Endodermal cell (in vitro differentiated cells): ENCODE measurements around the gene CARD11. TPM values are rescaled to one million over a fixed set of nuclear protein-coding genes. Genes with fewer than 3 reads are reported as not detected.
A peak's percentile ranks its signal among the peaks of the same experiment; 100 is the strongest.

Experiments
- DNase-seq: peaks from one replicate; pipeline ENCODE4 v3.0.0-alpha.2; 2017
- H3K27ac ChIP-seq: 2 replicates; pipeline ENCODE4 v1.5.1; 2013; ENCODE audit warnings: mild to moderate bottlenecking, low read depth, low read length, moderate library complexity
- H3K27me3 ChIP-seq: 2 replicates; pipeline ENCODE4 v1.6.1; 2013; ENCODE audit warnings: mild to moderate bottlenecking, low read length, moderate library complexity; ENCODE audit not compliant: insufficient read depth, control insufficient read depth, poor library complexity, severe bottlenecking
- H3K36me3 ChIP-seq: 2 replicates; pipeline ENCODE4 v1.7.0; 2013; ENCODE audit warnings: mild to moderate bottlenecking, low read length, moderate library complexity; ENCODE audit not compliant: control insufficient read depth, insufficient read depth
- H3K4me1 ChIP-seq: one replicate; pipeline ENCODE4 v1.7.0; 2013; ENCODE audit warnings: low read length; ENCODE audit not compliant: control insufficient read depth, insufficient read depth
- H3K4me3 ChIP-seq: 2 replicates; pipeline ENCODE4 v1.5.1; 2013; ENCODE audit warnings: mild to moderate bottlenecking, low read length, moderate library complexity
- H3K9ac ChIP-seq: 2 replicates; pipeline ENCODE4 v1.6.1; 2013; ENCODE audit warnings: mild to moderate bottlenecking, low read length, moderate library complexity; ENCODE audit not compliant: poor library complexity, severe bottlenecking; ENCODE audit errors: extremely low read depth
- H3K9me3 ChIP-seq: 2 replicates; pipeline ENCODE4 v1.6.1; 2013; ENCODE audit warnings: mild to moderate bottlenecking, low read length, moderate library complexity; ENCODE audit not compliant: control insufficient read depth
- H3K27ac Mint-ChIP-seq: 2 replicates; pipeline ENCODE4 v1.8.0; 2020; ENCODE audit warnings: mixed read lengths
- H3K27me3 Mint-ChIP-seq: 2 replicates; pipeline ENCODE4 v1.8.0; 2021; ENCODE audit warnings: mild to moderate bottlenecking, mixed read lengths; ENCODE audit not compliant: insufficient read depth
- H3K36me3 Mint-ChIP-seq: 2 replicates; pipeline ENCODE4 v1.8.0; 2020; ENCODE audit warnings: low read depth, mixed read lengths
- H3K4me1 Mint-ChIP-seq: 2 replicates; pipeline ENCODE4 v1.8.0; 2020; ENCODE audit warnings: mixed read lengths
- H3K4me3 Mint-ChIP-seq: 2 replicates; pipeline ENCODE4 v1.8.0; 2020; ENCODE audit warnings: mild to moderate bottlenecking, moderate library complexity, mixed read lengths
- H3K9me3 Mint-ChIP-seq: 2 replicates; pipeline ENCODE4 v1.8.0; 2020; ENCODE audit warnings: mild to moderate bottlenecking, mixed read lengths
- CTCF ChIP-seq: fragments of 200-600 bp; sonication (generic); conservative IDR thresholded peaks from 2 replicates; pipeline ENCODE4 v1.5.0; 2021; ENCODE audit warnings: antibody characterized with exemption, mild to moderate bottlenecking
- WGBS, 2 experiments: methylation state at CpG; one replicate each; pipeline versions ENCODE4 v1.1.5 to v1.1.7; 2013; ENCODE audit warnings: missing lambda C conversion rate in 2 of 2, mixed read lengths in 1 of 2; ENCODE audit not compliant: insufficient coverage in 1 of 2, insufficient read length in 1 of 2; 5-methylcytosine and 5-hydroxymethylcytosine counted together
- total RNA-seq, 2 donors: library from RNA; stranded (reverse); fragmentation: NEBNext Ultra II Directional in 1 of 2; extraction: Animal tissue kit (Norgen Biotek cat#: 25700) in 1 of 2; gene quantifications; 2 replicates in 1 of 2; 3 replicates in 1 of 2; pipeline ENCODE4 v1.2.1, GENCODE V29; 2021

The CARD11 gene
- total RNA-seq, 2 donors from 2014 or later = 7.2 to 10.8 TPM

GRCh38 chr7:2980401-2981102 lies 63.1 kb downstream of the CARD11 start:
- H3K27ac ChIP-seq = no peak overlapping the region

GRCh38 chr7:2979951-2980350 lies 63.7 kb downstream of the CARD11 start:
- DNase-seq = no peak
- Histone ChIP-seq H3K9ac (no peak overlapping the region), H3K9me3 (no peaks in the 10 kb centered on the region), H3K36me3 (no peaks in the 10 kb centered on the region), H3K4me1 (peaks cover 7% of the 10 kb centered on the region), H3K4me3 (no peak overlapping the region), H3K27me3 (no peaks in the 10 kb centered on the region), H3K27ac (no peak overlapping the region)
- peaks cover 11% of the 10 kb centered on the region for H3K4me1 Mint-ChIP-seq
- 90 to 93% methylated on average over 10 to 13 of the region's 13 CpGs for WGBS, 2 experiments
- no peak for TF ChIP-seq CTCF
- H3K36me3 Mint-ChIP-seq = no peaks in the 10 kb centered on the region
- peak overlapping the region; percentile 77 for H3K27ac Mint-ChIP-seq
- H3K4me3 Mint-ChIP-seq = no peak overlapping the region
- no peaks in the 10 kb centered on the region for H3K9me3 Mint-ChIP-seq
- H3K27me3 Mint-ChIP-seq = no peaks in the 10 kb centered on the region

More at GRCh38 chr7:2980401-2981102, 63.1 kb downstream of the CARD11 start:
- no peaks in the 10 kb centered on the region for H3K36me3 ChIP-seq
- H3K4me1 ChIP-seq = peaks cover 7% of the 10 kb centered on the region
- Mint-ChIP-seq H3K27me3 (no peaks in the 10 kb centered on the region), H3K4me1 (peaks cover 11% of the 10 kb centered on the region), H3K27ac (no peak overlapping the region), H3K4me3 (no peak overlapping the region), H3K9me3 (no peaks in the 10 kb centered on the region), H3K36me3 (no peaks in the 10 kb centered on the region)
- no peak overlapping the region for H3K9ac ChIP-seq
- H3K4me3 ChIP-seq = no peak overlapping the region
- no peak for TF ChIP-seq CTCF
- no peaks in the 10 kb centered on the region for H3K9me3 ChIP-seq
- H3K27me3 ChIP-seq = no peaks in the 10 kb centered on the region
- WGBS, 2 experiments = 92% methylated on average over 15 to 27 of the region's 27 CpGs
- no peak for DNase-seq

GRCh38 chr7:2979201-2979631 lies 64.5 kb downstream of the CARD11 start:
- H3K27ac ChIP-seq = no peak overlapping the region
- 82 to 88% methylated on average over 11 to 13 of the region's 13 CpGs for WGBS, 2 experiments
- H3K36me3 Mint-ChIP-seq = no peaks in the 10 kb centered on the region
- H3K9me3 Mint-ChIP-seq = no peaks in the 10 kb centered on the region
- H3K9me3 ChIP-seq = no peaks in the 10 kb centered on the region
- H3K9ac ChIP-seq = no peak overlapping the region
- H3K4me3 ChIP-seq = peak overlapping the region; percentile 64
- peaks cover 7% of the 10 kb centered on the region for H3K4me1 ChIP-seq
- H3K27me3 ChIP-seq = no peaks in the 10 kb centered on the region
- H3K27ac Mint-ChIP-seq = no peak overlapping the region
- H3K4me3 Mint-ChIP-seq = no peak overlapping the region
- no peak for DNase-seq
- peaks cover 11% of the 10 kb centered on the region for H3K4me1 Mint-ChIP-seq
- H3K27me3 Mint-ChIP-seq = no peaks in the 10 kb centered on the region
- no peak for TF ChIP-seq CTCF
- no peaks in the 10 kb centered on the region for H3K36me3 ChIP-seq
